ENCODE results near the gene SPG7. TPM values are rescaled to one million over a fixed set of nuclear protein-coding genes. Genes with fewer than 3 reads are reported as not detected.

Gene SPG7
- total RNA-seq, 1 donor from 2014 or later: 119 TPM

- no peak for TF ChIP-seq CTCF (IDR thresholded peaks at IDR 0.05)
- no peak for TF ChIP-seq POLR2A (IDR thresholded peaks at IDR 0.05)
- TF ChIP-seq POLR2AphosphoS5 (IDR thresholded peaks at IDR 0.05; ENCODE audit: insufficient read depth in 1 of 2, low read depth in 1 of 2): no peak
- intact Hi-C loops (cut with DNase I): loop anchor here (5.0 kb wide), 1 partner anchor 139 kb away; the partner anchor contains the start of gene SPATA2L
- Histone ChIP-seq H3K27me3 (no peaks in the 10 kb centered on the region), H3K36me3 (peaks cover 0 to 37% of the 10 kb centered on the region in 2 donors), H3K4me3 (no peak overlapping the region), H3K9me3 (no peaks in the 10 kb centered on the region), H3K4me1 (peaks cover 59% of the 10 kb centered on the region), H3K27ac (no peak overlapping the region)
- DNase-seq (ENCODE audit: extremely low spot score in 2 of 2): no peak
Observed at GRCh38 chr16:89562939-89563338, 54.7 kb downstream of the SPG7 start.

GRCh38 chr16:89563639-89564392, 55.6 kb downstream of the SPG7 start:
- H3K9me3 ChIP-seq: no peaks in the 10 kb centered on the region
- DNase-seq (ENCODE audit: extremely low spot score in 2 of 2): no peak
- H3K36me3 ChIP-seq: peaks cover 0 to 37% of the 10 kb centered on the region in 2 donors
- no peak overlapping the region for H3K4me3 ChIP-seq
- H3K27ac ChIP-seq: no peak overlapping the region
- peaks cover 59% of the 10 kb centered on the region for H3K4me1 ChIP-seq
- TF ChIP-seq POLR2A (IDR thresholded peaks at IDR 0.05) (no peak), POLR2AphosphoS5 (IDR thresholded peaks at IDR 0.05; ENCODE audit: insufficient read depth in 1 of 2, low read depth in 1 of 2) (peak in 1 of 2 donors; percentile 5), CTCF (IDR thresholded peaks at IDR 0.05) (no peak)
- intact Hi-C loops (cut with DNase I): loop anchor here (5.0 kb wide), 1 partner anchor 138 kb away; the partner anchor contains the start of gene SPATA2L
- no peaks in the 10 kb centered on the region for H3K27me3 ChIP-seq

GRCh38 chr16:89564476-89565255, 56.5 kb downstream of the SPG7 start:
- H3K27ac ChIP-seq: no peak overlapping the region
- H3K27me3 ChIP-seq: no peaks in the 10 kb centered on the region
- no peak for DNase-seq (ENCODE audit: extremely low spot score in 2 of 2)
- peaks cover 0 to 37% of the 10 kb centered on the region in 2 donors for H3K36me3 ChIP-seq
- peaks cover 54% of the 10 kb centered on the region for H3K4me1 ChIP-seq
- no peak overlapping the region for H3K4me3 ChIP-seq
- intact Hi-C loops (cut with DNase I): loop anchor here (5.0 kb wide), 1 partner anchor 138 kb away; the partner anchor contains the start of gene SPATA2L
- H3K9me3 ChIP-seq: no peaks in the 10 kb centered on the region
- TF ChIP-seq POLR2AphosphoS5 (IDR thresholded peaks at IDR 0.05; ENCODE audit: insufficient read depth in 1 of 2, low read depth in 1 of 2) (no peak), CTCF (IDR thresholded peaks at IDR 0.05) (no peak), POLR2A (IDR thresholded peaks at IDR 0.05) (no peak)

- no peak for TF ChIP-seq POLR2AphosphoS5 (IDR thresholded peaks at IDR 0.05; ENCODE audit: insufficient read depth in 1 of 2, low read depth in 1 of 2)
- no peak for TF ChIP-seq CTCF (IDR thresholded peaks at IDR 0.05)
- TF ChIP-seq POLR2A (IDR thresholded peaks at IDR 0.05): no peak
- H3K27me3 ChIP-seq: no peaks in the 10 kb centered on the region
- intact Hi-C loops (cut with DNase I): no loop called here
- H3K4me3 ChIP-seq: no peak overlapping the region
- no peak overlapping the region for H3K27ac ChIP-seq
- H3K4me1 ChIP-seq: peaks cover 51% of the 10 kb centered on the region
- no peaks in the 10 kb centered on the region for H3K9me3 ChIP-seq
- peaks cover 0 to 37% of the 10 kb centered on the region in 2 donors for H3K36me3 ChIP-seq
- no peak for DNase-seq (ENCODE audit: extremely low spot score in 2 of 2)
Observed at GRCh38 chr16:89565256-89565505, 57.0 kb downstream of the SPG7 start.

Data from vagina (tissue), 2 donors.